LHCN-M2 (cell line): ENCODE measurements around the gene A2M. TPM values are rescaled to one million over a fixed set of nuclear protein-coding genes. Genes with fewer than 3 reads are reported as not detected.
"Not testable (repeated sequence)": the region's sequence is repeated elsewhere in the genome, so short reads cannot be mapped to it uniquely, and the experiment has no call there.

ENCODE experiments used
- DNase-seq: peaks from one replicate; pipeline ENCODE4 v3.0.0-alpha.2; 2012; ENCODE audit warnings: low read depth
- polyA plus RNA-seq: library from polyadenylated mRNA; unstranded; fragments of >200 nt; gene quantifications from one replicate; pipeline ENCODE4 v1.2.1, GENCODE V29; 2012; ENCODE audit warnings: missing spikeins
- total RNA-seq: library from RNA; depleted of rRNA; stranded (reverse); fragments of >200 nt; gene quantifications from 2 replicates; pipeline ENCODE4 v1.2.3, GENCODE V29; 2014; rRNA removed

Gene A2M
- total RNA-seq, result 0.06 TPM in 1 of 2 replicates, not detected in the other
- 0.15 TPM for polyA plus RNA-seq

- no peak for DNase-seq
These were observed at the start of gene A2M for GRCh38 chr12:9115731-9116559. A2M (minus strand) TSS chr12:9115919; CDS start chr12:9115849, 70 bp downstream.

- no peak for DNase-seq
These were observed 47.7 kb upstream of the A2M start for GRCh38 chr12:9163392-9163791.

DNA sequence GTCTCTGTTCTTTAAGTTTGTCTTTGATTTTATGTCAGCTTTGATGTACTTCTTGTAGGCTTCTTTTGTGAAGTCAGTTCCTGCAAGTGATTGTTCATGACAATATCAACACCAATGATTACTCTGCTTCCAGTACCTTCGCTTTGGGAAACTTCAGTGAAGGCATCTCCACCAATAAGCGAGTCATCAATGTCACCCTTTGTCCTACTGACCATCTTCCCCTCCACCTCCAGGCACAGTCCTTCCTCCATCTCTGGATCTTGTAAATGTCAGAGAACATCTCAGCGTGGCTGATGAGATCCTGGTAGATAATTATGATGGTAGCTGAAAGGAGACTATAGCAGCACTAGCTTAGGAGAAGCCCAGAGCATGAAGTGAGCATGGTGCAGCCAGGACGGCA, 40.4 kb upstream of the A2M start:
- no peak for DNase-seq

- DNase-seq, result no peak
These were observed 33.7 kb upstream of the A2M start for GRCh38 chr12:9149372-9149771.

- no peak for DNase-seq
These were observed 33.2 kb upstream of the A2M start for GRCh38 chr12:9148926-9149325.

DNA sequence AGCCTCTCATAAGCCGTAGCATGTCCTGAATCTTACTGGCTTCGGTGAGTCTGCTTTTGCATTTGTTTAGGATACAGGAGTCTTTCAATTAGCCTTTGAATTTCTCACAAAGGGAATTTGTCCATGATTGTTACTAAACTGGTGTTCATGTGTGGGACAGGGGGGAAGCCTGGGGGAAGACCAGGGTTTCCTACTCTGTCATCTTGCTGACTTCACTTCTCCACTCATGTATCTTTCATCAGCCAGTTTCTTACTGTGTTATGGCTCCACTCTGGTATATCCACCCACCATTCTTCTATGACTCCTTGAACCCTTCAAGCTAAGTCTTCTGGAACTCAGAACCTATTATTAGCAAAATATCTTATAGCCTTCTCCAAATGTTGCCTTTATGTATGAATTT, 31.7 kb upstream of the A2M start:
- no peak for DNase-seq

DNA sequence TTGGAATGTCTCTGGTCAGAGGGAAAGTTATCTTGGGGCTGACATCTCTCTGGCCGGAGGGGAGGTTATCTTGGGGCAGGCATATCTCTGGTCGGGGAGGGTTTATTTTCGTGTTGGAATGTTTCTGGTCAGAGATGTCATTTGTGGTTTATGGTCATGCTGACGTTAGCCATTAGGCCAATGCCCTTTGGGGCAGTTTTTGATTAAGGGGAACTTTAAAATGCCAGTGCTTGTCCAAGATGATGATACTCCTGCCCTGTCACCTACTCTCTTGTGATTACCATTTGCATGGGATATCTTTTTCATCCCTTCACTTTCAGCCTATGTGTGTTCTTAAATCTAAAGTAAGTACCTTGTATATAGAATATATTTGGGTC, 29.0 kb upstream of the A2M start:
- DNase-seq, result no peak

GRCh38 chr12:9143929-9144729, 28.4 kb upstream of the A2M start:
- DNase-seq, result no peak

GRCh38 chr12:9143137-9143536, 27.4 kb upstream of the A2M start:
- DNase-seq, result no peak

- DNase-seq, result not testable (repeated sequence)
These were observed 24.0 kb upstream of the A2M start for GRCh38 chr12:9139588-9140290.

GRCh38 chr12:9135903-9136310, 20.2 kb upstream of the A2M start:
- DNase-seq, result no peak

- peak; percentile 17 for DNase-seq
These were observed 19.4 kb upstream of the A2M start for GRCh38 chr12:9134981-9135628.

GRCh38 chr12:9133216-9133916, 17.6 kb upstream of the A2M start:
- peak; percentile 19 for DNase-seq

DNA sequence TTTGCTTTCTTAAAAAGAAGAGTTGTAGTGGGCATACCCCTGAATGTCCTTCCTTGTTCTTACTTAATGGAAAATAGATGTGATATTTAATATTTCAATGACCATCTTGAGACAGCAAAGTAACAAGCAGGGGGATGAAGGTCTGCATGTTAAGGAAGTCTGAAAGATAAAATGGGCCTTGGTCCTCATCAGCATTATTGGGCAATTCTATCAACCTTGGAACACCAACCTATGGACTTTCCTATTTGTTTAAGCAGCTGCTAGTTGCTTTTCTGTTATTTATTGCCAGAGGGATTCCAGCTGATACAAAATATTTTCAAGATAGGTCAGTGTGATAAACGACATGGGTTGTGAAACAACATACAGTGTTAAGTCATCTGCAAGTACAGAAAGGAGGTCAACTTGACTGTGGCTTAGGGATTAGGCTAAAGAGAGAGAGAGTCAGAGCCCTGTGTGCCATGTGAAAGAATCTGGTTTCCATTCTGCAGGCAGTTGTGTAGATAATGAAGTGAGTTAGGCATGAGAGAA, 16.4 kb upstream of the A2M start:
- DNase-seq, result peak; percentile 33

GRCh38 chr12:9130244-9130643, 14.5 kb upstream of the A2M start:
- no peak for DNase-seq

GRCh38 chr12:9127936-9128663, 12.4 kb upstream of the A2M start:
- no peak for DNase-seq

GRCh38 chr12:9127484-9127883, 11.8 kb upstream of the A2M start:
- no peak for DNase-seq

DNA sequence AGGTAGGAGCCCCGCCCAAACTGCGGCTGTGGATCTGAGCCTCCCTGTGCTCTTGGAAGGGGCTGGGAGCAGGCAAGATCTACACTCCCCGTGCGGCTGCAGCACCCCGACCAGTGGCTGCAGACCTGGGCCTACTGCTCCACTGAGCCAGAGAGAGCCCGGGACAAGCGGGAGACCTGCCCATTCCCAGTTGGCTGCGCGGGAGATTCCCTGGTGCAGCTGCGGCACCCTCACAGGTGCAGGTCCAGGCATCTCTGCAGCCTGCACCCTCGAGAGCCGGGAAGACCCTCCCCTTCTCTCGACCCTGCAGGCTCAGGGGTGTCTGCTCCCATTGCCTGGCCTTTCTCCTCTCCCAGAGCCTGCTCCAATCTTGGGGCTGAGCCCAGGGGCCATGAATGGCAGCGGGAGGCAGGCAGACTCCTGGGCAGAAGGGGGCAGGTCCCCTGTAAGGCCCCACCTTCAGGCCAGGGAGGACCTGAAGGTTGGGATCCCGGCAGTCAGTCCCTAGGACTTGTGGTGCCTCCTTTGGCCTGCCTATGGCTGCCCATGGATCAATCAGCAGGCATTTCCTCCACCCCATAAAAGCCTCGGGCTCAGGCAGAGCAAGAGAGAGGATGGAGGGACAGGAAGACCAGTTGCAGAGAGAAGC, 8.8 kb upstream of the A2M start:
- no peak for DNase-seq

DNA sequence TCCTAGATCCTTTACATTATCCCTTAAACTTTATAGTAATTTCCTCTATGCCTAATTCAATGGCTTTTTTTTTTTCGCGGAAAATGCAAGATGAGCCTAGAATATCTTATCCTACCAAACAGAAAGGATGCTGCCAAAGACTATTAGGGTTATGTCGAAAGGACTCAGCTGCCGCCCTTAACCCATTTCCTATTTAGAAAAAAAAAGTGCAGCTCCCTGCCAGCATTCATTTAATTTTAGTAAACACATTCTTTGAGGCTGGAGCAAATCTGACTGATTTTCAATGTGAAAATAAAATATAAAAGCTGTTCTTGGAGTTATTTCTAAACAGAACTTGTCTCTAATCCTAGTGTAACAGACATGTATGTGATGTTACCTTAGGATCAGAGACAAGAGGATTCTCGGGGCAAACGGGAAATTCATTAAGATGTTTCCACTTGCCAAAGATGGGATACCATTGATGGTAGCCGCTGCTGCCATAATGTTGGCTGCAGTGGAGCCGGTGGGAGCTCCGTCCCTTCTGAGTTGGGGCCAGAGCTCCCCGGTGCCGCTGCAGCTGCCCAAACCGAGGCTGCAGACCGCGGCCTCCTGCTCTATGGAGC, 8.2 kb upstream of the A2M start:
- no peak for DNase-seq
